Gastrocnemius medialis (tissue), 4 donors: ENCODE measurements around the gene PRPF40A. TPM values are rescaled to one million over a fixed set of nuclear protein-coding genes. Genes with fewer than 3 reads are reported as not detected.

Experiments used
- ATAC-seq, 2 donors: fragments of 150-250 bp; one replicate each; pipeline ENCODE4 v1.9.1; 2016
- DNase-seq, 2 donors: peaks; one replicate each; pipeline ENCODE4 v3.0.0-alpha.2; 2019
- H3K27ac ChIP-seq, 4 donors: fragments of 200-600 bp; sonication (generic); 1 replicate in 1 of 4; 2 replicates in 3 of 4; pipeline ENCODE4 v1.5.1; 2016 to 2018; ENCODE audit warnings: mild to moderate bottlenecking in 2 of 4, moderate library complexity in 1 of 4
- H3K27me3 ChIP-seq, 3 donors: fragments of 200-600 bp; sonication (generic) in 2 of 3; 1 replicate in 1 of 3; 2 replicates in 2 of 3; pipeline versions ENCODE4 v1.5.1 to v1.6.0; 2016 to 2019; ENCODE audit warnings: mild to moderate bottlenecking in 1 of 3, moderate library complexity in 1 of 3
- H3K36me3 ChIP-seq, 2 donors: fragments of 200-600 bp; sonication (generic) in 1 of 2; one replicate each; pipeline ENCODE4 v1.5.1; 2017 to 2018
- H3K4me1 ChIP-seq, 2 donors: fragments of 200-600 bp; sonication (generic) in 1 of 2; one replicate each; pipeline ENCODE4 v1.5.1; 2016 to 2017; ENCODE audit warnings: mild to moderate bottlenecking in 2 of 2
- H3K4me3 ChIP-seq, 4 donors: fragments of 200-600 bp; sonication (generic) in 3 of 4; 1 replicate in 1 of 4; 2 replicates in 3 of 4; pipeline ENCODE4 v1.5.1; 2016 to 2019; ENCODE audit warnings: mild to moderate bottlenecking in 2 of 4
- H3K9me3 ChIP-seq, 3 donors: fragments of 200-600 bp; sonication (generic) in 2 of 3; 1 replicate in 1 of 3; 2 replicates in 2 of 3; pipeline ENCODE4 v1.5.1; 2016 to 2019
- POLR2A ChIP-seq, 2 donors: fragments of 450-650 bp; IDR thresholded peaks; one replicate each; pipeline ENCODE4 v1.6.1; 2017; ENCODE audit warnings: antibody characterized with exemption in 2 of 2, mild to moderate bottlenecking in 2 of 2, moderate library complexity in 2 of 2
- in situ Hi-C, 4 donors: fragments of 200-750 bp; cut with MboI; loops; one replicate each; pipeline versions ENCODE4 v1.15.0 to v1.8.0; 2017; ENCODE audit warnings: low sequenced_read_pairs in 4 of 4
- intact Hi-C: fragments of 100-400 bp; cut with DNase I; formaldehyde crosslinking; loops from one replicate; pipeline ENCODE4 v1.15.1; 2023; ENCODE audit warnings: low total_unique reads
- total RNA-seq, 4 donors: library from RNA; depleted of rRNA; stranded (reverse); fragments of >200 nt; gene quantifications; one replicate each; pipeline versions ENCODE4 v1.1.0 to v1.2.3, GENCODE V29; 2016
- TF ChIP-seq, protein P1 (sequence below), 5 experiments: fragments of 450-650 bp in 3 of 5; fragments of 200-600 bp in 2 of 5; sonication (generic) in 2 of 5; IDR thresholded peaks in 4 of 5; conservative IDR thresholded peaks in 1 of 5; 1 replicate in 4 of 5; 2 replicates in 1 of 5; pipeline ENCODE4 v1.5.1; 2016 to 2019; ENCODE audit warnings: antibody characterized with exemption in 5 of 5, mild to moderate bottlenecking in 3 of 5, moderate library complexity in 3 of 5

The PRPF40A gene
- total RNA-seq, 4 donors from 2014 or later: 65.3 to 78.0 (median 69.9) TPM

DNA sequence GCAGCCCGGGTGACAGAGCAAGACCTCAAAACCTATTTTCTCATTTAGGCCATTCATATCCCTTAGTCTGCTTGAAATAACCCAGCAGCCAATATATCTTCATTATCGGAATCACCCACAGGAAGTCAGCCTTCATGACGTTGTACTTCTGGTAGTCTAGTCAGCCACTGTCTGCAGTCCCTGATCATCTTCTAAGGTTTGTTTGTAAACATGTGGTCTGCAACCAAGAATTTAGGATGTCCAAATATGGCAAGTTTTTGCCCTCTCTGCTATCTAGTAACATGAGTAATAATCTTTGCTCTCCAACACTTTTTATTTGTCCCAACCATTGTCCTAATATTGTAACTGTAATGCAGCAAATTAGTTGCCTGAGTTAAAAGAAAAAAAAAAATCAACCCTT, 92.5 kb downstream of the PRPF40A start:
- TF ChIP-seq, protein P1, sequence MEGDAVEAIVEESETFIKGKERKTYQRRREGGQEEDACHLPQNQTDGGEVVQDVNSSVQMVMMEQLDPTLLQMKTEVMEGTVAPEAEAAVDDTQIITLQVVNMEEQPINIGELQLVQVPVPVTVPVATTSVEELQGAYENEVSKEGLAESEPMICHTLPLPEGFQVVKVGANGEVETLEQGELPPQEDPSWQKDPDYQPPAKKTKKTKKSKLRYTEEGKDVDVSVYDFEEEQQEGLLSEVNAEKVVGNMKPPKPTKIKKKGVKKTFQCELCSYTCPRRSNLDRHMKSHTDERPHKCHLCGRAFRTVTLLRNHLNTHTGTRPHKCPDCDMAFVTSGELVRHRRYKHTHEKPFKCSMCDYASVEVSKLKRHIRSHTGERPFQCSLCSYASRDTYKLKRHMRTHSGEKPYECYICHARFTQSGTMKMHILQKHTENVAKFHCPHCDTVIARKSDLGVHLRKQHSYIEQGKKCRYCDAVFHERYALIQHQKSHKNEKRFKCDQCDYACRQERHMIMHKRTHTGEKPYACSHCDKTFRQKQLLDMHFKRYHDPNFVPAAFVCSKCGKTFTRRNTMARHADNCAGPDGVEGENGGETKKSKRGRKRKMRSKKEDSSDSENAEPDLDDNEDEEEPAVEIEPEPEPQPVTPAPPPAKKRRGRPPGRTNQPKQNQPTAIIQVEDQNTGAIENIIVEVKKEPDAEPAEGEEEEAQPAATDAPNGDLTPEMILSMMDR (IDR thresholded peaks at IDR 0.05 in 4 of 5, conservative IDR thresholded peaks at IDR 0.05 in 1 of 5): no peak
- TF ChIP-seq POLR2A (IDR thresholded peaks at IDR 0.05): no peak
- Histone ChIP-seq H3K9me3 (no peaks in the 10 kb centered on the region), H3K27me3 (no peaks in the 10 kb centered on the region), H3K36me3 (peaks cover 0 to 17% of the 10 kb centered on the region in 2 donors), H3K27ac (peak overlapping the region in 1 of 4 donors; percentile 20), H3K4me3 (no peak overlapping the region), H3K4me1 (peaks cover 14 to 27% of the 10 kb centered on the region in 2 donors)
- intact Hi-C loops: loop anchor here (5.0 kb wide), 2 partner anchors 218 to 798 kb away; partner anchors contain the start of gene ARL5A
- ATAC-seq: no peak
- DNase-seq: no peak
- in situ Hi-C loops: loop anchor here (10.0 to 25.0 kb wide), 2 partner anchors 290 to 588 kb away; partner anchors contain the start of gene FMNL2 (in 2 of the 4)

DNA sequence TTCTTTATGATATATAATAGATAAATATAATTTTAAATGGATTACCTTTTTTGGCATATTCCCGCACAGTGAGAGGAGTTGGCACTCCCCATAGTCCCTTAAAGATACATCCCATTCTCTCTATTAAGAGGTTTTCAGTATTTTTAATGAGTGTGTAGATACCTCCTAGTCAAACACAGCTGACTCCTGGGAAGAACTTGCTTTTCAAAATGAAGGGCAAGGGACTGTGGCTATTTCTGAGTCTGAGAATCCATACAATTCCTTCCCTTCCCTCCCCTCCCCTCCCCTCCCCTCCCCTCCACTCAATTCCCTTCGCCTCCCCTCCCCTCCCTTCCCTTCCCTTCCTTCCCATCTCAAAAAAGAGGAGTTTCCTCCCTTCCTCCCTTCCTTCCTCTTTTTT, 93.5 kb downstream of the PRPF40A start:
- DNase-seq (no peak), ATAC-seq (no peak)
- H3K27me3 ChIP-seq: no peaks in the 10 kb centered on the region
- TF ChIP-seq POLR2A (IDR thresholded peaks at IDR 0.05): no peak
- in situ Hi-C loops (loop anchor here in 2 of 4 donors (10.0 kb wide), 1 partner anchor 289 kb away; the partner anchor contains the start of gene FMNL2 (in 2 of the 2)), intact Hi-C loops (loop anchor here (5.0 kb wide), 2 partner anchors 216 to 796 kb away; partner anchors contain the start of gene ARL5A)
- no peak overlapping the region for H3K27ac ChIP-seq
- peaks cover 0 to 12% of the 10 kb centered on the region in 2 donors for H3K36me3 ChIP-seq
- no peaks in the 10 kb centered on the region for H3K9me3 ChIP-seq
- H3K4me1 ChIP-seq: peaks cover 17 to 31% of the 10 kb centered on the region in 2 donors
- no peak overlapping the region for H3K4me3 ChIP-seq

DNA sequence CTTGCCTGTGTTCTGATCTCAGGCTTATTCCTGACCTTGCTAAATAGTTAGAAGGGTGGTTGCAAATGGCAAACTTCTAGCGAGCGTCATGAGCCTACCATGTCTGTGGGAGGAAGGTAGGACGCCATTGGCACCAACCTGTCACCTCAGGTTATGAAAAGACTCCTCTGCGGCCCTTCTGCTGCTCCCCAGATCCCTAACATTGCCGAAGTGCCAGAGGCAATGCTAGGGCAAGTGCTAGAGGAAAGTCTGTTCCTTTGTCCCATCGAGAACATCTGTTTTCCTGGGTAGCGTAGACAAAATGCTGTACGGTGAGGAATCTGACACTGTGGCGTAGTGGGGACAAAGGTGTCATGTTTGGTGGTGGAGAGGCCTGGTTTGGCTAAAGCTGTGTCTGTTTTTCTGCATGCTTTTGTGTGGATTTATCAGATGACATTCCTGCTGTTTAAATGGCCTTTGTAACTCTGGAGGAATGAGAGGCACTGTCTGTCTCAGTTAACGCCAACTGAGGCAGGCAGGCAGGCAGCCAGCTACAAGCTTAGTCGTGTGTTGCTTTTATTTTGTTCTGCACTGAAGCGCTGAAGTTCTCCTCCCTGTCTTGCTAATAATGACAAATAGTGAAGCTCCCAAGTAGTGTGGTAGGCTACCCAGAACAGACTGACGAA, 94.1 kb downstream of the PRPF40A start:
- DNase-seq (no peak), ATAC-seq (no peak)
- no peak overlapping the region for H3K4me3 ChIP-seq
- intact Hi-C loops: loop anchor here (5.0 kb wide), 2 partner anchors 216 to 796 kb away; partner anchors contain the start of gene ARL5A
- no peak overlapping the region for H3K27ac ChIP-seq
- in situ Hi-C loops: loop anchor here in 2 of 4 donors (10.0 kb wide), 1 partner anchor 288 kb away; the partner anchor contains the start of gene FMNL2 (in 2 of the 2)
- peaks cover 0 to 10% of the 10 kb centered on the region in 2 donors for H3K36me3 ChIP-seq
- no peaks in the 10 kb centered on the region for H3K27me3 ChIP-seq
- H3K4me1 ChIP-seq: peaks cover 17 to 35% of the 10 kb centered on the region in 2 donors
- H3K9me3 ChIP-seq: no peaks in the 10 kb centered on the region
- TF ChIP-seq POLR2A (IDR thresholded peaks at IDR 0.05): no peak
- TF ChIP-seq, protein P1 (IDR thresholded peaks at IDR 0.05 in 4 of 5, conservative IDR thresholded peaks at IDR 0.05 in 1 of 5): no peak

DNA sequence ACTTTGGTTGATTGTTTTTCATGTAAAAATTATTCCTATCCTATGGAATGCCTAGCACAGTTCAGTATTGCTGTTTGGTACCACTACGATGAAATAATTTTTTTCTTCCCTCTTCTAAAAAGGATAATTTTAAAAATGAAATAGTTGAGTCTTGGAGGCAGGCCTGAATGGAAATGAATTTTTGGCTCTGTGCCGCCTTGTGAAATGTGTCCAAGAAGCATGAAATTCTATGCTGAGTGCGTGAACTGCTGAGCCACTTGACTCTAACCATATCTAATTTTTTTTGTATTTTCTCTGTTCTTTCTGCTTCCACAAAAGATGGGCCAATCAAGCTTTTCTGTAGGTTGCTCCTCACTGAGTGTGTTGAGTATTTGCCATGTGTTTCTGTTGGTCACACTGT, 95.0 kb downstream of the PRPF40A start:
- peak overlapping the region in 2 of 4 donors; percentile 75 to 81 for H3K27ac ChIP-seq
- H3K9me3 ChIP-seq: no peaks in the 10 kb centered on the region
- no peaks in the 10 kb centered on the region for H3K27me3 ChIP-seq
- in situ Hi-C loops: loop anchor here in 2 of 4 donors (10.0 kb wide), 1 partner anchor 287 kb away; the partner anchor contains the start of gene FMNL2 (in 2 of the 2)
- H3K36me3 ChIP-seq: peaks cover 0 to 16% of the 10 kb centered on the region in 2 donors
- no peak overlapping the region for H3K4me3 ChIP-seq
- DNase-seq (no peak), ATAC-seq (no peak)
- peaks cover 17 to 35% of the 10 kb centered on the region in 2 donors for H3K4me1 ChIP-seq
- TF ChIP-seq, protein P1 (IDR thresholded peaks at IDR 0.05 in 4 of 5, conservative IDR thresholded peaks at IDR 0.05 in 1 of 5): no peak
- TF ChIP-seq POLR2A (IDR thresholded peaks at IDR 0.05): no peak
- intact Hi-C loops: loop anchor here (5.0 kb wide), 2 partner anchors 215 to 795 kb away; partner anchors contain the start of gene ARL5A

DNA sequence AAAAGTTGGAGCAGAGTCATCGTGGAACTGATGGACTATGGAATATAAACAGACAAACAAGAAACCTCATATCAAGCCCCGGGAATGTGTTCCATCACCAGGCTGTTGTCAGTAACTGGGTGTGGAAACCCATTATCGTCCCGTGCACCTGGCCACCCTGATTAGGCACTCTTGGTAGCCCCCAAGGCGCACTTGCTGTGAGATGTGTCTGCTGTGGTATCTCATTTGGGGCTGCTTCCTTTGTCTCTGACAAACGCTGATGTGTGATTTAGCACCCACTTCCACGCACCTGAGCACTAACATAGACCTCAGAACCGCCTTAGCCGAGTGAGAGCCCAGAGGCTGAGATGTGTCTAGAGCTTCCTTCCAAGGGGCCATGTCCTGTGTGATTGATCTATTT, 96.3 kb downstream of the PRPF40A start:
- in situ Hi-C loops (loop anchor here in 2 of 4 donors (10.0 kb wide), 1 partner anchor 286 kb away; the partner anchor contains the start of gene FMNL2 (in 2 of the 2)), intact Hi-C loops (loop anchor here (5.0 kb wide), 2 partner anchors 214 to 794 kb away; partner anchors contain the start of gene ARL5A)
- H3K27ac ChIP-seq: peak overlapping the region; percentile 73 to 81 (median 76)
- ATAC-seq: no peak
- TF ChIP-seq, protein P1 (IDR thresholded peaks at IDR 0.05 in 4 of 5, conservative IDR thresholded peaks at IDR 0.05 in 1 of 5): no peak
- TF ChIP-seq POLR2A (IDR thresholded peaks at IDR 0.05): no peak
- no peaks in the 10 kb centered on the region for H3K9me3 ChIP-seq
- H3K36me3 ChIP-seq: peaks cover 0 to 18% of the 10 kb centered on the region in 2 donors
- H3K4me3 ChIP-seq: no peak overlapping the region
- DNase-seq: no peak
- H3K27me3 ChIP-seq: no peaks in the 10 kb centered on the region
- peaks cover 13 to 43% of the 10 kb centered on the region in 2 donors for H3K4me1 ChIP-seq
